Measurements from ENCODE around the gene CELA1.
A peak's percentile ranks its signal among the peaks of the same experiment; 100 is the strongest.
"Not testable (repeated sequence)": the region's sequence is repeated elsewhere in the genome, so short reads cannot be mapped to it uniquely, and the experiment has no call there.

The CELA1 gene

DNA sequence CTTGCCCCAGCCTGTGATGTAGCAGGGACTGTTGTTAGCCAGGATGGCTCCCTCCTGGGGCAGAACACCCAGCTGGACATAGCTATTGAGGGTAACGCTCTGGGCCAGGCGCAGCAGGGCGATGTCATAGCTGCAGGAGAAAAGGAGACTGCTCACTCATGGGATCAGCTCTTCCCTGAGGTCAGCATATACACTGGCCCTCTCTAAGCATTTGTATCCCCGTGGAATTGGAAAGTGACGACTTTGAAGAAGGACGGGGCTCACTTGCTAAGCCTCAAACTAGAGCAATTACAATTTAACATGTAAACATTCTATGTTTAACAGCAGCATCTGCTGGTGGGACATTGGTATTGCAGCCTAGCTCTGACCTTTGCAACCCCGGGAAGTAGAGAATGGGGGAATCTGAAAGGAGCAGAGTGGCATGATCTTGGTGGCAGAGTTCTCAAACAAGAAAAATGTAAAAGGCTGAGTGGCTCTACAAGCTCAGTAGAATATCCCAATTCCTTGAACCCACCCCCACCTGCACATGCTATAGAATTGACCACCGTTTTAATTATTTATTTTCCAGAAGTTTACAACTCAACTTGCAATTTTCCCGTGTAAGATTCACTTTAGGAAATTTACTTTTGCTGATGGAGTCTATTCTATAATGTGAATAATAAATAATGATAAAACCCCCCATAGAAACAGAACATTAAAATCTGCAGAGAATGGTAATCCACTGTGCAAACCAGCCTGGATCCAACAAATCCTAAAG lies 5.0 kb downstream of the CELA1 start:
- DNase-seq, result peak; percentile 61

DNA sequence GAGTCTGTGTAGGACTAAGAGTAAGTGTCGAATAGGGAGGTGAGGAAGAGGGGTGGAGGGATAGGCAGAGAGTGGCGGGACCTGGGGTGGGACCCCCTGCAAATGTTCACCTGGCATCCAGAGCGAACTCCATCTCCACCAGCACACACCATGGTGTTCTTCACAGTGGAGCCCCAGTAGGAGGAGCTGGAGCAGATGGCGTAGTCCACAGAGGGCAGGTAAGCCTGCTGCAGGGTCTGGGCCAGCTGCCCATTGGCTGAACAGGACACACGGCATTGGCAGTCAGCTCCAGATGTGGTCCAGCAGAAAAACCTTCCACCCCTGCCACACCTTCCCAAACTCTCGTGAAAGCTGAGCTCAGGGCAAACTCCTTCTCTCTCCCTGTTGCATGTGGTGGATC lies 6.7 kb downstream of the CELA1 start:
- DNase-seq, result no peak

DNA sequence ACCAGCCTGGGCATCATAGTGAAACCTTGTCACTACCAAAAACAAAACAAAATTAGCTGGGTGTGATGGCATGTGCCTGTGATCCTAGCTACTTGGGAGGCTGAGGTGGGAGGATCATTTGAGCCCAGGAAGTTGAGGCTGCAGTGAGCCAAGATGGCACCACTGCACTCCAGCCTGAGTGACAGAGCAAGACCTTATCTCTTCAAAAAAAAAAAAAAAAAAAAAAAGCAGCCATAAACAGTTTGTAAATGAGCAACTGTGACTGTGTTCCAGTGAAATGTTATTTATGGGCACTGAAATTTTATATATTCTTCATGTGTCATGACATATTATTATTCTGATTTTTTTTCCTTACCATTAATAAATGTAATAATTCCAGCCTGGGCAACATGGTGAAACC lies 9.1 kb downstream of the CELA1 start:
- not testable (repeated sequence) for DNase-seq

DNA sequence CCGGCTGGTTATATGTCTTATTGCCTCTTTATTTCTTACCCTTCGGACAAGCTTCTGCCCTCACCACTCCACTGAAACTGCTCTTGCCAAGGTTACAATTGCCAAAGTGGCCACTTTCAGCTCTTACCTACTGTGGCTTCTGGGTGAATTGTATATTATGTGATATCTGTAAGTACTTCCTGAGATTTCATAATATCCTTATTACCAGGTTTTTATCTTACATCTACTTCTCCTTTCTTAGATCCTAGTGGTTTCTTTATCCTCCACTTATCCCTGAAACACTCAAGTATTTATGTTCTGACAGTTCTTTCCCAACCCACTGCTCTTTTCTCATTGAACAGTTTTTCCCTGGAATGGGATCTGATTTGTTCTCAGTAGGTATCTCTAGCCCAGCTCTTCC lies 10.5 kb downstream of the CELA1 start:
- no peak for DNase-seq

DNA sequence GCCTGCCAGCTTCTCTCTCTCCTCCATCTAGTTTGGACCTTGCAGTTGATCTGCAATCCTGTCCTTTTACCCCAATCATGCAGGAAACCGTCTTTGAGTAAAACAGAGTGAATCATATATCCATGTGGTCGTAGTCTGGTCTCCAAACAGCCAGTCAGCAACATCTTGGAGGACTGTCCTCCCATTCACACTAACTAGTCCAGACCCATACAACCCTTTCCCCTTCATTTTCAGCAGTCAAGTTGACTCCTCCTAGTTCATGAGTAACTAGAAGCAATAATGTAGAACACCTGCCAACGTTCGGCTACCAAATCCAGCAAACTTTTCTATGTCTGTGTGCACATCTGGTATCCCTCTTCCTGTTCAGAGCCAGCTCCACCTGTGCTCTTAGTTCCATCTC lies 11.7 kb downstream of the CELA1 start:
- DNase-seq, result no peak

DNA sequence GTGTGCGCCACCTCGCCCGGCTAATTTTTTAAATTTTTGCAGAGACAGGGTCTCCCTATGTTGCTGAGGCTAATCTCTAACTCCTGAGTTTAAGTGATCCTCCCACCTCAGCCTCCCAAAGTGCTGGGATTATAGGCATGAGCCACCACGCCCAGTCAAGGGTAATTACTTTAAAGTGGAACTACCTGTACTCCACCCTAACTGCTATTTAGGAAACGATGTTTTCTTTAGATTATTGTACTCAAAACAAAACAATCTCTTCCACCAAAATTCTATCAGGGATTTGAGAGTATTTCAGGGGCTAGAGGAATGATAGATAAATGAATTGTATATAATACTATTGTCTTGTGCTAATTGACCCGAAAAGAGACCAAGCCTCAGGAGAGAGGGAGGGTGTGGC lies 12.9 kb downstream of the CELA1 start:
- no peak for DNase-seq

DNA sequence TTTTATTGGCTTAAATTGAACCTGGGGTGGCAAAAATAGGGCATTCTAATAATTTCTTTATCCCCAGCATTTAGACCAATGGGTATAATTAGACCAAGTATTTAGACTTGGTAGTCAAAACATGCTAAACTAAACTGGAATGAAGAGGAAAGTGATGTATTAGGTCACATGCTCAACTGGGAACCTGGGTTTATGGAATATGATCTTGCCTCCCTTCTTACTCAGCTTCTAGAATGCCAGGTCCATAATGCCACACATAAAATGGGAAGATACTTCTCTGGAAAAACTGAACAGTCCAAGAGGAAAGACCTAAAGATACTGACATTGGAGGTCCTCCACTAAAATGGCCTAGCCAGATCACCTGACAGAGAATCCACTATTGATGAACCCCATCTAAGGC lies 16.3 kb downstream of the CELA1 start:
- DNase-seq, result no peak

DNA sequence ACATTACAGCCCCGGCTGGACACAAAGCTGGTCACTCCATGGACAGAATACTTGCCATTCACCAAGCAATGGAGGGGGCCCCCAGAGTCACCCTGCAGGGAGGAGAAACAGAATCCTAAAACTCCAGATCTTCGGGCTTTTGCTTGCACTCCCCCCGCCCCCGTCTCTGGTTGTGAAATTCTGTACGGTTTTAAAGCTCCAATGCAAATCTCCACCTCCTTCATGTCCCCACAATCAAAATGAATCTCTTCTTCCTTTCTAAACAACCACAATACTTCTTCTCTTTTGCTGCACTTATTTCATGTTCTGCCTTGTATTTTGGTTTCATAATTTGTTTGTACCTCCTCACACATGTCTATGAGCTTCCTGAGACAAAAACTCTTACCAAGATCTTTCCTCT lies 16.7 kb downstream of the CELA1 start:
- DNase-seq, result no peak

DNA sequence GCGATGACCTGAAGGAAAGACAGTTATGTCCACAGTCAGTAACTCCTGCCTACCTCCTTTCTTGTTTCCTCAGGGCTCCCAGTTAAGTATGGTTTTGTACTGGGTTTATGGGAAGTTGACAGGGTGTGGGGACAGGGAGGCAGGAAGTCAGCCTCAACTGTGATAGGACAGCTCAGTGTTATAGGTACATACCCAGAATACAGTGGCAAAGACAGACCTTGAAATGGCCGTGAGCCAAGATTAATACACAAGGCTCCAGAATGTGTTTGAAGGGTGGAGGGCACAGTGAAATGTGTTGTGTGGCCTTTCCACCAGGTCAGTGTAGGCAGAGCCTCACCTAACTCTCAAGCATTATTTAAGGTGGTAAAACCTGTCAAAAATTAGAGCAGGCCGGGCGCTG lies 17.9 kb downstream of the CELA1 start:
- DNase-seq, result no peak

DNA sequence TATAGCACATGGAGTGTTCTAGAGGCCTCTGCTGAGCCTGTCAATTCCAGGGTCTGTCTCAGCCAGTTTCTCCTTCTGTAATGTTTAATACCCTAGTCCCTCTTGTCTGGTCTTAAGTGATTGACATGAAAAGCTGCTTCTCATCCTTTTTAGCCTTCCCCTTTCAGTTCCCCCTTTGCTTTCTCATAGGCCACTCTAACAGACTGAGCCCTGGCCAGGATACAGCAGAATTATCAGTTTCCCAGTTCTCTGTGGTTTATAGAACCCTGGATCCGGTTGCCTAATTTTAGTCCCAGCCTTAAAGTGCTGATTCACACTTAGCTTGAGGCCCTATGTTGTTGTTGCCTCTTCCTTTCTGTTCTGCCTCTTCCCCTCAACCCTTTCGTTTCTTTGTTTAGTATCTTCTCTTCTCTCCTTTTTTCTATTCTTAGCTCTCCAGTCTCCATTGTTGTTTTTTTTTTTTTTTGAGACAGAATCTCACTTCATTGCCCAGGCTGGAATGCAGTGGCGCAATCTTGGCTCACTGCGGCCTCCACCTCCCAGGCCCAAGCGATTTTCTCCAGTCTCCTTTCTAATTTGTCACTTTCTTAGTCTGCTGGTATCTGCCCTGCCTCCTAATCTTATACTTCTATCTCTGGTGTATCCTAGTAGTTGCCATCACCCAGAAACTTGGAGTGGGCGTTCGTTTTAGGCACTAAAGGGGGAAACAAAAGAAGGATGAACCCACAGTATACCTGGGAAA lies 19.6 kb downstream of the CELA1 start:
- no peak for DNase-seq

DNA sequence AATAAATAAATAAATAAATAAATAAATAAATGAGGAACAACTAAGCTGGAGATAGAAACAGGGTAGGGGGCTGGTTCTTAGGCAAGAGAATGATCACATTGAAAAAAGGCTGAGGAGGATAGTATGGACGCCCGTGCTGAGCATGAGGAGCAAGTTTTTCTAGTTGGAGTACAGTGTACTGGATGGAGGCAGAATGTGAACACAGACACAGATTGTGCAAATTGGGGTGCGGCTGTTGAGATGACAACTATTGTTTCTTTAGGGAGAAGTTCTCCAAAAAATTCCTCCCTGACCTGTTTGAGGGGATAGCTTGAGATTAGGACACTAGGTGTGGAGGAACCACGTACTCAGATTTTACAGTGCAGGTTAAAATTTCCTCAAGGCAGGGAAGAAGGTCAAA lies 21.5 kb downstream of the CELA1 start:
- no peak for DNase-seq

DNA sequence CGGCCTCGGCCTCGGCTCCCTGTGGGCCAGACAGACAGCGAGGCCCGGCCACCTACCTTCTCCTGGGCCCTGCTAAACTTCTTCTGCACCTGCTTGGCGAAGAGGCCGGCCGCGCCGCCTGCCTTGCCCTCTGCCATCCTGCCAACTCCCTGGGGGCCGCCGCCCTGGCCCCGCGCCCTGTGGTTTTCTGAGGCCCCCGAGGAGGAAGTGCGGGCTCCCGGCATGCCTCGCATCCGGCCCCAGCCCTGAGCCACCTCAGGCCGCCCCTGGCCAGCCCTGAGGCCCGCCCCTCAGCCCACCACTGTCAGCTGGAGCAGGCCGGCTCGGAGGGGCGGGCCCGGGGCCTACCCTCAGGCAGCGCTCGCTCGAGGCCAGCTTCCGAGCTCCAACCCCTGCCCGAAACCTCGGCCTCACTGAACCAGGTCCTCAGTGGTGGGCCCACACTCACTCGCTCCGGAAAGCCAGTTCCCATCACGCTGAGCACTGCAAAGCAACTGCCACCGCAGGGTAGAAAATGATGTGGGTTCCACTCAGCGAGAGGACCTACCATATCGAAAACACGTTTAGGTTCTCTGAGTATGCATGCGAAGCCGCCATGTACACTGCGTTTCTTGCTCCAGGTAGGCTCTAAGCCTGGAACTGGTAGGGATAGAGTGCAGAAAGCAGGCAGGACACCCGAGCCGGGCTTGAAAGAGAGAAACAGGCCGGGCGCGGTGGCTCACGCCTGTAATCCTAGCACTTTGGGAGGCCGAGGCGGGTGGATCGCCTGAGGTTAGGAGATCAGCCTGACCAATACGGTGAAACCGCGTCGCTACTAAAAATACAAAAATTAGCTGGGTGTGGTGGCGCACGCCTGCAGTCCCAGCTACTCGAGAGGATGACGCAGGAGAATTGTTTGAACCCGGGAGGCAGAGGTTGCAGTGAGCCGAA lies 22.2 kb downstream of the CELA1 start, which contains the start of gene BIN2:
Gene BIN2, minus strand, starts transcription at position 209 of the 930 bp plus-strand sequence. Its CDS starts 72 bp downstream, at position 137.
- peak; percentile 61 for DNase-seq

DNA sequence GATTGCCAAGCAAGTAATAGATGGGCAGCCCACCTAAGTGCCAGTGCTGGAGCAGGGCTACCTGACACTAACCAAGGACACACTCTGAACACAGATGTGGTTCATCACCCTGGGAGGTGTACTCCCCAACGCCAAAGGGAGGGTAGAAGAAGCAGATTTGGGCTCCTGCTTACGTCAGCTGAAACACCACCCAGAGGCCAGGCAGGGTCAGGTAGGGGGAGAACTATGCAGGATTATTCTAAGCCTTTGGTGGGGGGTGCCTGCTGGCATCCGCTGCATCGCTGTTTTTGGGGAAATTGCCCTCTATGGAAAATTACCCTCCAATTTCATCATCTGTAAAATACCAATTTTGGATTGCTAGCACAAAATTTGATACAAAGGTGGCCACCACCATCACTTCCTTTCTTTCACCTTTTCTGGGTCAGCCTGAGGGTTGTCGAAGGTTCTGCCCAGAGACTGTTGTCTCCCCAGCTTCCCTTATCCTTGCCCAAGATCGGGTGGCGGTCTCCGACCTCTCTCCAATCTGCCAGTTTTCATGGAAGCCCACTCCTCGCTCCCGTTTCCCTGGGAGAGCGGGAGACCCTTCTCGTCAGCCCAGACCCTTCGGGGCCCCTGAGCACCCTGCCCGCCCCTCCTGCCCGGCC lies 23.0 kb downstream of the CELA1 start:
- DNase-seq, result peak; percentile 28

DNA sequence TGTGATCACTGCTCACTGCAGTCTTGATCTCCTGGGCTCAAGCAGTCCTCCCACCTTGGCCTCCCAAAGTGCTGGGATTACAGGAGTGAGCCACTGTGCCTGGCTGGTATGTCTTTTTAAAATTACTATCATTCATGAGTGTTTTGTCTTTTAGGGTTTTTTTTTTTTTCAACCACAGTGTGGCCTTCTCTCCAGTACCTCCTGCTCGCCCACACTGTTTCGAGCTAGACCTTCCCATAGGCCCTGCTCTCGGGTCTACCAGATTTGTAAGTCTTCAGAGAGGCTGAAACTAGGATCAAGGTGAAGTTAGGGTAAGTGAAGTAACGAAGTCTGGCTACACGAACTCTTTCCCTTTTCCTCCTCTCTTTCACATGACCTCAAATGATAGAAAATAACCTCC lies 24.0 kb downstream of the CELA1 start:
- no peak for DNase-seq

DNA sequence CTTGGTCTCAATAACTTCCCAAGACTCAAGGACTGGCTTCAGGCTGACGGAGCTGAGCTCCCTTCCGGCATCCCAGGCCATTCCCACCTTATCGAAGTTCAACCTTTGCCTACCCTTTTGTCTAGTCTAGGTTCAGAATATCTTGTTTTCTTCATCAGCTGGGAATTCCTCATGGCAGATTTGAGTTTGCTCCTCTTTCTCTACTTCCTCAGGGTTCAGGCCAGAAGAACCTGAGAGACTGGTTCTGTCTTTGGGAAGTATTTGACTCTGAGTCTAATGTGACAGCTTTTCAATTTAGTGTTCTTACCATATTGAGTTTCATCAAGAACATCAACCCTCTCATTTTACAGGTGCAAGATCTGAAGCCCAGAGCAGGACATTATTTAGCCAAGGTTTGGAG lies 24.6 kb downstream of the CELA1 start:
- DNase-seq, result no peak

DNA sequence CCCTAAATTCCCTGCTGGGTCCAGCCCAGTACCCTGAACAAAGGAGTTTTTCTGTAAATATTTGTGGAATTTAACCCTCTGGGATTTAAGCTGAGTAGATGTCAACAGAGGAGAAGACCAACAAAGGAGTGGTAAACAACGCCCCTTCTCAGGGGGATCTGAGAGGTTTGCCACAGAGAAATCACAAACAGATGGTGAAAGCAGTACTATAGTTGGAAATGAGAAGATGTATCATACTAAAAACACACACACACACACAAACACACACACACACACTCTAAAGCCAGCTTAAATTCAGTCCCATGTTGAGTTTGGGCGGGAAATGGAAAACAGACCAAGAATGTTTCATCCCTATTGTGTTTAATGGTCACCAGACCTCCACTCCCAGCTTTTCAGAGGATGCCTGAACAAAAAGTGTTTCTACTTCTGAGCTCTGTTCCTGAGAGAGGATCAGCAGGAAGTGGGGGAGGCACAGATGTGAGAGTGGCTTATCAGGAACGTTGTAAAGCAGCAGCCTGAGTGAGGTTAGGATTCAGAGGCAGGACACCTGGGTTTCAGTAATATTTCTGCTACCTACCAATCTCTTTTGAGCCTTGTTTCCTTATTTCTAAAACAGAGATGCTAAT lies 25.7 kb downstream of the CELA1 start:
- no peak for DNase-seq

DNA sequence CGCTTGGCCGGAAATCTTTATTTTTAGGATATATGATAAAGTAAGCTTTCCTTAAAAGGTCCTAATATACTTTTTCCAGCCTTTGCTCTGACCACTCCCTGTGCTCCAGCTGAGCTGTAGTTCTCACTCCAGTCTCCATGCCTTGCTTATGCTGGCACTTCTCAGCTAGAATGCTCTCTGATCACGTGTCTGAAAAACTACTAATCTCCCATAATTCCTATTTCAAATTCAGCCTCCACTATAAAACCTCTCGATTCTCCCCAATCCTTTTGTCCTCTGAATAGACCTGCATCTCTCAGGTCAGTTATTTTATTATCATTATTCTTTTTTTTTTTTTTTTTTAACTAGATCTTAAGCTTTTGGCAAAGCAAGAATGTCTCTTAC lies 26.2 kb downstream of the CELA1 start:
- DNase-seq, result no peak

DNA sequence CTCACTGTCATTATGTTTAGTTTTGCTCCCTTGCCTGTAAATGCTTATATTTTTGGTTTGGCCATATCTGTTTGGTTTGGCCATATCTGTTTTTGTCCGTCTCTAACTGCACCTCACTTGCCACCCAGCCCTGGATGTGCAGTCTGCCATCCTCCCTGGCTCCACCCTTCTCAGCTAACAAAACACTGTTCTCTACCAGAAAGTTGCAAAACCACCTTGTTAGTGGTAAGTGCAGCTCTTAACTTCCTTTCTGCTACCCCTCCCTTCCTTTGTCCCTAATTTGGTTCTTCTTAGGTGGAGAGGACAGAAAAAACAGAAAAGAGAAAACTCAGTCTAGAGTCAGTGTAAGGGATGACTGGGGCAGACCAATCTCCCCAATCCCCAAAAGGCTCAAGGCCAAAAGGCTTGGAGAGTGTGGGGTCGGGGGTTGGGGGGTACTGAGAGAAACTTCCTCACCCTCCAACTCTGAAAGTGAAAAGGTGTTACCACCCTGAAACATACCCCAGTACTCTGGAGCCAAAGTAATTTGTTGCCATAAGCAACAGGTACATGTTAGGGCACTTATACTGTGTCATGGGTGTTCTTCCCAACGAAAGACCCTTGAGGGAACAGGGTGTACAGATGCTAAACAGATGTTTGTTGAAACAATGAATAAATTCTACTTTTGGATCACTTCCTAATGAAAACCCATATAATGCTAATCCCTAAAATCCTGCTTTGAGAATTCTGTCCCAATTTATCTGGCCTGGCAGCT lies 27.5 kb downstream of the CELA1 start:
- DNase-seq, result no peak

DNA sequence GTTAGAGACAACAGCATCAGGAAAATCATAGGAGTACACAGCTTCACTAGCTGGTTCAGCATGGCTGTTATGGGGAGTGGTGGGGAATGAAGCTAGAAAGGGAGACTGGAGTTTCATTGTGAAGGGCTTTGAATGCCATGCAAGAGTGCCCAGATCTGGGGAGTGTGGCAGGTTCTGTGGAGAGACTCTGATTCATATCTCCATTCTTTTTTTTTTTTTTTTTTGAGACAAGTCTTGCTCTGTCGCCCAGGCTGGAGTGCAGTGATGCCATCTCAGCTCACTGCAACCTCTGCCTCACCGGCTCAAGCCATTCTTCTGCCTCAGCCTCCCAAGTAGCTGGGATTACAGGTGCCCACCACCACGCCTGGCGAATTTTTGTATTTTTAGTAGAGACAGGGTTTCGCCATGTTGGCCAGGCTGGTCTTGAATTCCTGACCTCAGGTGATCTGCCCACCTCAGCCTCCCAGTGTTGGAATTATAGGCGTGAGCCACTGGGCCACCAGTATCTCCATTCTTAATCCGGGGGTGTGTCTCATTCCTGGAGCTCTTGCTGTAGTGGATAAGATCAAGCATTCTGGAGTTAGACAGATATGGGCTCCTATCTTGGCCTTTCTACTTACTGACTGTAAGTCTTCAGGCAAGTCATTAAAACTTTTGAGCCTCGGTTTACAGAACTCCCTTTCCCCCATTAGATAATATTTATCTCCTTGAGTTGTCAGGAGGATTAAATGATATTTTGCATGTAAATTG lies 28.2 kb downstream of the CELA1 start:
- not testable (repeated sequence) for DNase-seq

DNA sequence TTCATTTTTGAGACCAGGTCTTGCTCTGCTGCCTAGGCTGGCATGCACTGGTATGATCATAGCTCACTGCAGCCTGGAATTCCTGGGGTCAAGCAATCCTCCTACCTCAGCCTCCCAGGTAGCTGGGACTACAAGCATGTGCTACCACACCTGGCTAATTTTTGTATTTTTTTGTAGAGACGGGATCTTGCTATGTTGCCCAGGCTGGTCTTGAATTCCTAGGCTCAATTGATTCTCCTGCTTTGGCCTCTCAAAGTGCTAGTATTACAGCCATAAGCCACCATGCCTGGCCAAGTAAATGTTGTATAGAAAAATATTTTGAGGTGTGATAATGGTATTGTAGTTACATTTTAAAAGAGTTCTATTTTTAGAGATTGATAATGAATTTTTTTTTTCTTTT lies 35.1 kb downstream of the CELA1 start:
- no peak for DNase-seq

All from stimulated activated CD4-positive, alpha-beta T cell treated with anti-CD3 and anti-CD28 coated beads, Interleukin-12 subunit alpha, Interleukin-12 subunit beta, amount 100 ng/mL, for 4 hours (primary cell).